Esophagus squamous epithelium (tissue), 4 donors: ENCODE data around the gene GMDS.

Source experiments
- CTCF ChIP-seq, 6 experiments: fragments of 450-650 bp in 4 of 6; fragments of 200-600 bp in 2 of 6; sonication (generic) in 2 of 6; IDR thresholded peaks; one replicate each; pipeline ENCODE4 v1.5.1; 2016 to 2019; ENCODE audit warnings: antibody characterized with exemption in 6 of 6, mild to moderate bottlenecking in 4 of 6, moderate library complexity in 4 of 6
- POLR2A ChIP-seq, 4 donors: fragments of 450-650 bp; IDR thresholded peaks; one replicate each; pipeline ENCODE4 v1.6.1; 2017; ENCODE audit warnings: antibody characterized with exemption in 4 of 4, mild to moderate bottlenecking in 4 of 4, moderate library complexity in 3 of 4

DNA sequence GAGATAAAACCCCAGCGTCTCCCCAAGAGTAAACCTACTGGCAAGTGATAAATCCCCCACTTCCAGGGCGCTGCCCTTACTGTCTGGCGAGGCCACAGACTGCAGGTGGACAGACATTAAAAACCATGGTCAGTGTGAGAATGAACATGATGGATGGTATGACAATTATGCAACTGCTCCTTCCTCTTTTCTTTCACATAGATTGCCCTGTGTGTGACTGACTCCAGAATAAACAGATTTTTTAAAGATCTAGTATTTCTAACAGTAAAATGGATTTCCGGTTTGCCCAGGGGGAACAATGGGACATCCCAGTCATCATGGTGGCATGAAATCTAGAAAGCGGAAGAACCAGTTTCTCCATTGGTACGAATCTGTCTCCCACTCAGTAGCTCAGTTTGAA, 482.0 kb downstream of the GMDS start:
- TF ChIP-seq CTCF (IDR thresholded peaks at IDR 0.05) (no peak), POLR2A (IDR thresholded peaks at IDR 0.05) (no peak)
